GM19372 (cell line): ENCODE measurements around the gene SLC25A12.
"Not testable (repeated sequence)": the region's sequence is repeated elsewhere in the genome, so short reads cannot be mapped to it uniquely, and the experiment has no call there.

Source experiments
- ATAC-seq: cut with Tn5 transposase; IDR thresholded peaks from one replicate; pipeline ENCODE4 v1.9.1; 2021; ENCODE audit warnings: mild to moderate bottlenecking, low read depth, moderate library complexity; ENCODE audit not compliant: unreplicated experiment

Gene SLC25A12

GRCh38 chr2:171793691-171794678, 100.1 kb downstream of the SLC25A12 start:
- no peak for ATAC-seq

GRCh38 chr2:171792886-171793580, 101.0 kb downstream of the SLC25A12 start:
- no peak for ATAC-seq

GRCh38 chr2:171792157-171792556, 101.9 kb downstream of the SLC25A12 start:
- no peak for ATAC-seq

GRCh38 chr2:171791361-171791760, 102.7 kb downstream of the SLC25A12 start:
- ATAC-seq: no peak

- no peak for ATAC-seq
Measured at GRCh38 chr2:171789956-171790355, 104.1 kb downstream of the SLC25A12 start.

GRCh38 chr2:171788316-171788993, 105.6 kb downstream of the SLC25A12 start:
- ATAC-seq: no peak

- no peak for ATAC-seq
Measured at GRCh38 chr2:171787333-171788072, 106.5 kb downstream of the SLC25A12 start.

- no peak for ATAC-seq
Measured at GRCh38 chr2:171785450-171785849, 108.6 kb downstream of the SLC25A12 start.

GRCh38 chr2:171778515-171778914, 115.5 kb downstream of the SLC25A12 start:
- no peak for ATAC-seq

- ATAC-seq: not testable (repeated sequence)
Measured at GRCh38 chr2:171774581-171774980, 119.5 kb downstream of the SLC25A12 start.

- ATAC-seq: no peak
Measured at GRCh38 chr2:171772373-171772772, 121.7 kb downstream of the SLC25A12 start.

GRCh38 chr2:171771463-171771862, 122.6 kb downstream of the SLC25A12 start:
- ATAC-seq: no peak

- no peak for ATAC-seq
Measured at GRCh38 chr2:171763602-171764001, 130.4 kb downstream of the SLC25A12 start.

- no peak for ATAC-seq
Measured at GRCh38 chr2:171762879-171763573, 131.0 kb downstream of the SLC25A12 start.

- not testable (repeated sequence) for ATAC-seq
Measured at GRCh38 chr2:171761176-171761575, 132.9 kb downstream of the SLC25A12 start.

GRCh38 chr2:171758762-171759161, 135.3 kb downstream of the SLC25A12 start:
- not testable (repeated sequence) for ATAC-seq

- ATAC-seq: no peak
Measured at GRCh38 chr2:171754254-171754939, 139.6 kb downstream of the SLC25A12 start.

GRCh38 chr2:171747371-171747770, 146.7 kb downstream of the SLC25A12 start:
- ATAC-seq: no peak

GRCh38 chr2:171745806-171746205, 148.2 kb downstream of the SLC25A12 start:
- ATAC-seq: no peak
